H9 (cell line): ENCODE data around the gene PPFIBP2. TPM values are rescaled to one million over a fixed set of nuclear protein-coding genes. Genes with fewer than 3 reads are reported as not detected.

Source experiments
- DNase-seq: peaks from one replicate; pipeline ENCODE4 v3.0.0-alpha.2; 2017
- H2AFZ ChIP-seq: one replicate; pipeline ENCODE4 v1.6.1; 2013; ENCODE audit warnings: mild to moderate bottlenecking, low read length, control low read depth, moderate library complexity
- H2AK5ac ChIP-seq: 2 replicates; pipeline ENCODE4 v1.6.1; 2013; ENCODE audit warnings: low read length, control low read depth, mixed read lengths; ENCODE audit not compliant: insufficient read length
- H2BK120ac ChIP-seq: one replicate; pipeline ENCODE4 v1.6.1; 2013; ENCODE audit warnings: low read depth, mild to moderate bottlenecking, low read length, control low read depth, inconsistent platforms; ENCODE audit not compliant: poor library complexity, severe bottlenecking
- H2BK12ac ChIP-seq: 2 replicates; pipeline ENCODE4 v1.6.1; 2013; ENCODE audit warnings: low read length, control low read depth, mixed read lengths, low read depth; ENCODE audit not compliant: insufficient read length
- H2BK15ac ChIP-seq: 2 replicates; pipeline ENCODE4 v1.6.1; 2013; ENCODE audit warnings: low read depth, low read length, control low read depth
- H2BK20ac ChIP-seq: one replicate; pipeline ENCODE4 v1.6.1; 2013; ENCODE audit warnings: low read depth, mild to moderate bottlenecking, low read length, control low read depth, inconsistent platforms; ENCODE audit not compliant: poor library complexity, severe bottlenecking
- H2BK5ac ChIP-seq: 2 replicates; pipeline ENCODE4 v1.6.1; 2013; ENCODE audit warnings: low read length, control low read depth, mixed read lengths; ENCODE audit not compliant: insufficient read length
- H3K14ac ChIP-seq: 2 replicates; pipeline ENCODE4 v1.6.1; 2013; ENCODE audit warnings: low read length, control low read depth; ENCODE audit not compliant: insufficient read depth
- H3K18ac ChIP-seq: 2 replicates; pipeline ENCODE4 v1.6.1; 2013; ENCODE audit warnings: low read depth, mild to moderate bottlenecking, mixed read lengths, low read length, control low read depth; ENCODE audit not compliant: insufficient read length
- H3K23ac ChIP-seq: 2 replicates; pipeline ENCODE4 v1.6.1; 2013; ENCODE audit warnings: low read length, control low read depth, mixed read lengths, low read depth; ENCODE audit not compliant: insufficient read length
- H3K23me2 ChIP-seq: 2 replicates; pipeline ENCODE4 v1.6.1; 2013; ENCODE audit warnings: low read depth, mild to moderate bottlenecking, mixed read lengths, low read length, control low read depth; ENCODE audit not compliant: insufficient read length, poor library complexity, severe bottlenecking
- H3K27ac ChIP-seq: 2 replicates; pipeline ENCODE4 v1.5.1; 2013; ENCODE audit warnings: low read length, control low read depth, mixed read lengths, low read depth; ENCODE audit not compliant: insufficient read length
- H3K27me3 ChIP-seq: 2 replicates; pipeline ENCODE4 v1.6.1; 2013; ENCODE audit warnings: low read length, control low read depth, inconsistent platforms; ENCODE audit not compliant: insufficient read depth
- H3K4ac ChIP-seq: 2 replicates; pipeline ENCODE4 v1.6.1; 2013; ENCODE audit warnings: low read depth, mild to moderate bottlenecking, control low read depth, inconsistent platforms, low read length, moderate library complexity
- H3K4me1 ChIP-seq: 2 replicates; pipeline ENCODE4 v1.6.1; 2013; ENCODE audit warnings: low read length, control low read depth, inconsistent platforms; ENCODE audit not compliant: insufficient read depth
- H3K4me2 ChIP-seq: 2 replicates; pipeline ENCODE4 v1.6.1; 2013; ENCODE audit warnings: low read length, control low read depth, mixed read lengths; ENCODE audit not compliant: insufficient read length, insufficient read depth
- H3K56ac ChIP-seq: 2 replicates; pipeline ENCODE4 v1.6.1; 2013; ENCODE audit warnings: low read depth, mild to moderate bottlenecking, mixed read lengths, low read length, control low read depth; ENCODE audit not compliant: insufficient read length
- H3K79me1 ChIP-seq: 2 replicates; pipeline ENCODE4 v1.6.1; 2013; ENCODE audit warnings: low read depth, mild to moderate bottlenecking, moderate library complexity, low read length, control low read depth, inconsistent platforms; ENCODE audit not compliant: insufficient read depth, poor library complexity, severe bottlenecking
- H3K79me2 ChIP-seq: 2 replicates; pipeline ENCODE4 v1.6.1; 2013; ENCODE audit warnings: low read length, control low read depth, inconsistent platforms; ENCODE audit not compliant: insufficient read depth
- H3K9ac ChIP-seq: 2 replicates; pipeline ENCODE4 v1.6.1; 2013; ENCODE audit warnings: low read length, control low read depth, mixed read lengths; ENCODE audit not compliant: insufficient read length; ENCODE audit errors: extremely low read depth
- H3K9me3 ChIP-seq: one replicate; pipeline ENCODE4 v1.6.1; 2013; ENCODE audit warnings: low read depth, low read length, inconsistent platforms; ENCODE audit not compliant: control insufficient read depth
- H3T11ph ChIP-seq: one replicate; pipeline ENCODE4 v1.6.1; 2013; ENCODE audit warnings: mild to moderate bottlenecking, low read length, control low read depth, inconsistent platforms
- H4K20me1 ChIP-seq: one replicate; pipeline ENCODE4 v1.6.1; 2013; ENCODE audit not compliant: control insufficient read depth, insufficient read length, insufficient read depth
- H4K5ac ChIP-seq: 2 replicates; pipeline ENCODE4 v1.6.1; 2013; ENCODE audit warnings: low read depth, mild to moderate bottlenecking, mixed read lengths, low read length, control low read depth; ENCODE audit not compliant: insufficient read length
- H4K8ac ChIP-seq: replicated peaks from 2 replicates; pipeline ENCODE4 v1.6.1; 2013; ENCODE audit warnings: low read length, control low read depth, mixed read lengths, low read depth; ENCODE audit not compliant: insufficient read length
- H4K91ac ChIP-seq: 2 replicates; pipeline ENCODE4 v1.6.1; 2013; ENCODE audit warnings: low read depth, mild to moderate bottlenecking, moderate library complexity, mixed read lengths, low read length, control low read depth; ENCODE audit not compliant: insufficient read length
- H3K27ac Mint-ChIP-seq, 3 experiments: 2 replicates in 2 of 3; 3 replicates in 1 of 3; pipeline ENCODE4 v1.8.0; 2020 to 2021; ENCODE audit warnings: mixed read lengths in 3 of 3, mild to moderate bottlenecking in 1 of 3, moderate library complexity in 1 of 3
- H3K27me3 Mint-ChIP-seq: 2 replicates; pipeline ENCODE4 v1.8.0; 2021; ENCODE audit warnings: low read depth, mild to moderate bottlenecking, moderate library complexity, mixed read lengths
- H3K36me3 Mint-ChIP-seq, 3 experiments: 2 replicates in 2 of 3; 3 replicates in 1 of 3; pipeline ENCODE4 v1.8.0; 2020 to 2021; ENCODE audit warnings: low read depth in 3 of 3, mixed read lengths in 3 of 3; ENCODE audit not compliant: insufficient read depth in 1 of 3
- H3K4me1 Mint-ChIP-seq, 2 experiments: 2 replicates each; pipeline ENCODE4 v1.8.0; 2020; ENCODE audit warnings: mixed read lengths in 2 of 2
- H3K4me3 Mint-ChIP-seq, 2 experiments: 2 replicates in 1 of 2; 3 replicates in 1 of 2; pipeline ENCODE4 v1.8.0; 2020 to 2021; ENCODE audit warnings: mild to moderate bottlenecking in 2 of 2, mixed read lengths in 2 of 2, moderate library complexity in 1 of 2
- H3K9me3 Mint-ChIP-seq, 2 experiments: 2 replicates in 1 of 2; 3 replicates in 1 of 2; pipeline ENCODE4 v1.8.0; 2020; ENCODE audit warnings: mild to moderate bottlenecking in 2 of 2, mixed read lengths in 2 of 2, moderate library complexity in 1 of 2
- WGBS: extraction: QIAGEN DNeasy Blood & Tissue Kit; methylation state at CpG from one replicate; pipeline ENCODE4 v1.1.7; 2013; ENCODE audit warnings: missing lambda C conversion rate, low lambda C conversion rate, mixed read lengths; ENCODE audit not compliant: insufficient read length; ENCODE audit errors: extremely low coverage; 5-methylcytosine and 5-hydroxymethylcytosine counted together
- total RNA-seq: library from RNA; stranded (reverse); gene quantifications from 2 replicates; pipeline ENCODE4 v1.2.1, GENCODE V29; 2021
- TF ChIP-seq, protein P1 (sequence below): fragments of 200-600 bp; sonication (generic); conservative IDR thresholded peaks from 3 replicates; pipeline ENCODE4 v1.8.0; 2021; ENCODE audit warnings: antibody characterized with exemption, mild to moderate bottlenecking

Gene PPFIBP2
- total RNA-seq, 1 experiment from 2014 or later: 8.3 TPM

DNA sequence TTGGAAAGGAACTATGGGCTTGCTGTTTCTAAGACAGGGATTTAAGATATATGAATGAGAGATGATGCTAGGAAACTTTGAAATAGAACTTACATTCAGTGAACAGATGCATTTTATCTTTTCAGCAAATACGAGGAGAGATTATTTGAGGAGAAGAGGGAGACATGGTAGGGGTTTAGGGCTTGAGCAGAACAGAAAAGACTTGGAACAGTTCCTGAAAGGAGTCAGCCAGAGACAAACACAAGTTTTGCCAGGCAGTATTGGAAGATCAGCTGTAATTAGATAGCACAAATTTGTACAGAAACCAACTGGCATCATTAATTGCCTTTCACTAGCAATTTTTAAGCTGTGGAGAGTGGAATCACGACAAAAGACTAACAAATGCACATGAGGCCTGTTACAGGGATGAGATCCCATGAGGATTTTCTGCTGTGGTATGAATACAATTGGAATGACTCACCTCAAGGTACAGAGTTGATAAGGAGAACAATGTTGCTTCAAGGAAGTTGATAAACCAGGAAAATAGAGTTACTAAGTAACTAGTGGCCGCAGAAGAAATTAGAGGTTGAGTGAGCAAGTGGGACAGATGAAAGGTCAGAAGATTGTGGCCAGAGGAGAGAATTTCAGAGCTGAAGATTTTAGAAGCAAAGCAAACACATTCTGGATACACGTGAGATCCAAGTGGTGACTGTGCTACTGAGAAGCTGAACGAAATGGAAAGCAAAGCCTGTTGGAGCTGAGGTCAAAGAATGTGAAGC, 91.6 kb downstream of the PPFIBP2 start:
- Histone ChIP-seq H3K27me3 (no peaks in the 10 kb centered on the region; the same call in 1 of the 2 replicates), H3K56ac (no peak overlapping the region), H3K4ac (no peak overlapping the region), H2BK5ac (no peak overlapping the region), H4K20me1 (no peaks in the 10 kb centered on the region), H3K23ac (no peak overlapping the region), H3K14ac (no peak overlapping the region), H3K23me2 (no peaks in the 10 kb centered on the region), H3K27ac (no peak overlapping the region), H2BK120ac (no peak overlapping the region), H2AFZ (no peak overlapping the region), H2BK20ac (no peak overlapping the region), H2BK15ac (no peak overlapping the region), H3K9me3 (no peaks in the 10 kb centered on the region), H3K4me1 (no peaks in the 10 kb centered on the region), H3K18ac (no peak overlapping the region), H3K9ac (no peak overlapping the region), H4K5ac (no peak overlapping the region), H3T11ph (no peak overlapping the region), H3K79me2 (no peaks in the 10 kb centered on the region), H4K8ac (no peak overlapping the region), H3K79me1 (no peaks in the 10 kb centered on the region), H3K4me2 (no peak overlapping the region), H2BK12ac (no peak overlapping the region), H2AK5ac (no peak overlapping the region), H4K91ac (no peak overlapping the region)
- Mint-ChIP-seq H3K9me3 (no peaks in the 10 kb centered on the region), H3K27me3 (no peaks in the 10 kb centered on the region), H3K4me1 (peaks cover 3 to 6% of the 10 kb centered on the region in 2 experiments; a peak in 3 of 4 replicates), H3K4me3 (no peak overlapping the region), H3K36me3 (0 out of 7 replicates have a peak, but pooled peaks cover 0 to 4% (median 0%) of the 10 kb centered on the region in 3 experiments), H3K27ac (no peak overlapping the region)
- DNase-seq: no peak
- WGBS: no CpG with 5 or more reads among the region's 5 CpGs
- TF ChIP-seq, protein P1, sequence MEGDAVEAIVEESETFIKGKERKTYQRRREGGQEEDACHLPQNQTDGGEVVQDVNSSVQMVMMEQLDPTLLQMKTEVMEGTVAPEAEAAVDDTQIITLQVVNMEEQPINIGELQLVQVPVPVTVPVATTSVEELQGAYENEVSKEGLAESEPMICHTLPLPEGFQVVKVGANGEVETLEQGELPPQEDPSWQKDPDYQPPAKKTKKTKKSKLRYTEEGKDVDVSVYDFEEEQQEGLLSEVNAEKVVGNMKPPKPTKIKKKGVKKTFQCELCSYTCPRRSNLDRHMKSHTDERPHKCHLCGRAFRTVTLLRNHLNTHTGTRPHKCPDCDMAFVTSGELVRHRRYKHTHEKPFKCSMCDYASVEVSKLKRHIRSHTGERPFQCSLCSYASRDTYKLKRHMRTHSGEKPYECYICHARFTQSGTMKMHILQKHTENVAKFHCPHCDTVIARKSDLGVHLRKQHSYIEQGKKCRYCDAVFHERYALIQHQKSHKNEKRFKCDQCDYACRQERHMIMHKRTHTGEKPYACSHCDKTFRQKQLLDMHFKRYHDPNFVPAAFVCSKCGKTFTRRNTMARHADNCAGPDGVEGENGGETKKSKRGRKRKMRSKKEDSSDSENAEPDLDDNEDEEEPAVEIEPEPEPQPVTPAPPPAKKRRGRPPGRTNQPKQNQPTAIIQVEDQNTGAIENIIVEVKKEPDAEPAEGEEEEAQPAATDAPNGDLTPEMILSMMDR: no peak
